ENCODE results near the gene RYR2. TPM values are rescaled to one million over a fixed set of nuclear protein-coding genes. Genes with fewer than 3 reads are reported as not detected.

The RYR2 gene
- total RNA-seq, 1 experiment from 2014 or later: 4.0 TPM

DNA sequence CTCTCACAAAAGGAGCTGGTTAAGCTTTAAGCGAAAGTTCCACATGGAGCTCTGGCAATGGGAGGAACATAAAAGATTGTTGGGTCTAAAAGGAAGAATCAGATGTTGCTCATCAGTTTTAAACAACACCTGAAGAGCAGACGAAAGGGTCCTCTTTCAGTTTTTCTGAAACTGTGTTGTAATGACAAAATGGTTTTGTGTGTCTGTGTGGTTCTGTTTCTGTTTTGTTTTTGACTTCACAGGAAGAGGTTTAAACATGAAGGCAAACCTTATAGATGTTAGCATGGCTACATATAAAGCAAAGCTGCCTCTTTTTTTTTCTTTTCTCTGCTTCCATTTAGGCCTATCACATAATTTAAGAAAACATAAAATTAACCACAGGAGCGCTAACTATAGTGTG lies 712.6 kb downstream of the RYR2 start:
- no peaks in the 10 kb centered on the region for H3K27me3 Mint-ChIP-seq (ENCODE audit: insufficient read depth, unreplicated experiment)
- BruUV-seq (replicated peaks): no TSS peak
- no peak for DNase-seq (ENCODE audit: unreplicated experiment)
- TF ChIP-seq CTCF (IDR thresholded peaks at IDR 0.05; ENCODE audit: unreplicated experiment): no peak
- no peaks in the 10 kb centered on the region for H3K9me3 Mint-ChIP-seq (ENCODE audit: unreplicated experiment)
- ChIA-PET POLR2A (interaction anchor here (0.6 to 1.3 kb wide), 2 partner anchors 78 to 1113 kb away, joined by 3 to 9 read pairs; no protein-coding TSS in a partner anchor), CTCF (interaction anchor here (0.6 to 2.4 kb wide), 6 partner anchors 15 to 53 kb away, joined by 3 to 9 read pairs (median 4); no protein-coding TSS in a partner anchor)
- no peak overlapping the region for H3K4me3 Mint-ChIP-seq (ENCODE audit: unreplicated experiment)
- H3K36me3 Mint-ChIP-seq (ENCODE audit: insufficient read depth, unreplicated experiment): no peaks in the 10 kb centered on the region
- H3K27ac Mint-ChIP-seq (ENCODE audit: low read depth, unreplicated experiment): no peak overlapping the region
- peaks cover 6% of the 10 kb centered on the region for H3K4me1 Mint-ChIP-seq (ENCODE audit: insufficient read depth, unreplicated experiment)
- intact Hi-C loops (cut with micrococcal nuclease): no loop called here

- no peak overlapping the region for H3K27ac Mint-ChIP-seq (ENCODE audit: low read depth, unreplicated experiment)
- BruUV-seq (replicated peaks): no TSS peak
- intact Hi-C loops (cut with micrococcal nuclease): no loop called here
- H3K36me3 Mint-ChIP-seq (ENCODE audit: insufficient read depth, unreplicated experiment): no peaks in the 10 kb centered on the region
- no peaks in the 10 kb centered on the region for H3K27me3 Mint-ChIP-seq (ENCODE audit: insufficient read depth, unreplicated experiment)
- peak; percentile 49 for DNase-seq (ENCODE audit: unreplicated experiment)
- peaks cover 20% of the 10 kb centered on the region for H3K4me1 Mint-ChIP-seq (ENCODE audit: insufficient read depth, unreplicated experiment)
- ChIA-PET POLR2A (interaction anchor here (0.6 to 0.9 kb wide), 3 partner anchors 9 to 75 kb away, joined by 3 to 7 read pairs (median 3); no protein-coding TSS in a partner anchor), CTCF (interaction anchor here (0.7 to 2.4 kb wide), 11 partner anchors 13 to 1650 kb away, joined by 3 to 9 read pairs (median 3); no protein-coding TSS in a partner anchor)
- TF ChIP-seq CTCF (IDR thresholded peaks at IDR 0.05; ENCODE audit: unreplicated experiment): no peak
- H3K9me3 Mint-ChIP-seq (ENCODE audit: unreplicated experiment): no peaks in the 10 kb centered on the region
- no peak overlapping the region for H3K4me3 Mint-ChIP-seq (ENCODE audit: unreplicated experiment)
Observed at GRCh38 chr1:237756304-237756967, 714.5 kb downstream of the RYR2 start.

DNA sequence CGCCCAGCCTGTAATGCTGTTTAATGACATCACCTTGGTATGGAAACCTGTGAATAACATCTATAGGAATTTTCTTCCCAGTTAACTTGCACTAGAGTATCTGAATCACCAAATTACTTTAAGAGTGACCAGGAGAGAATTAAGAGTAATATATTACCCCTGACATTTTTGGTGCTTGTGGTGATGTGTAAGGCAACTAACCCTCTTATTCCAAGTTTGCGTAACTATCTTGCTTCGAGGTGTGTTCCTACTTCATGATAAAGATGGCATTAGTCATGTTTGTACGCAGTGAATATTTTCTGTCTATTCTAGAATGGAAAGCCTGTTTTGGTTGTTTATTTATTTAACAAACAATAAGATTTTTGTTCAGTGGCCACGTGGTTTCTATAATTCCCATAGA lies 717.4 kb downstream of the RYR2 start:
- DNase-seq (ENCODE audit: unreplicated experiment): peak; percentile 84
- CTCF ChIA-PET: interaction anchor here (0.7 to 1.6 kb wide), 6 partner anchors 8 to 122 kb away, joined by 3 to 7 read pairs (median 4); no protein-coding TSS in a partner anchor
- H3K9me3 Mint-ChIP-seq (ENCODE audit: unreplicated experiment): no peaks in the 10 kb centered on the region
- peaks cover 4% of the 10 kb centered on the region for H3K36me3 Mint-ChIP-seq (ENCODE audit: insufficient read depth, unreplicated experiment)
- TF ChIP-seq CTCF (IDR thresholded peaks at IDR 0.05; ENCODE audit: unreplicated experiment): no peak
- no peaks in the 10 kb centered on the region for H3K27me3 Mint-ChIP-seq (ENCODE audit: insufficient read depth, unreplicated experiment)
- peaks cover 22% of the 10 kb centered on the region for H3K4me1 Mint-ChIP-seq (ENCODE audit: insufficient read depth, unreplicated experiment)
- intact Hi-C loops (cut with micrococcal nuclease): no loop called here
- POLR2A ChIA-PET: interaction anchor here (0.7 to 1.5 kb wide), 4 partner anchors 15 to 70 kb away, joined by 3 to 4 read pairs (median 3); no protein-coding TSS in a partner anchor
- peak overlapping the region; percentile 87 for H3K27ac Mint-ChIP-seq (ENCODE audit: low read depth, unreplicated experiment)
- no peak overlapping the region for H3K4me3 Mint-ChIP-seq (ENCODE audit: unreplicated experiment)
- BruUV-seq (replicated peaks): no TSS peak

- CTCF ChIA-PET: interaction anchor here (0.6 to 3.6 kb wide), 9 partner anchors 39 to 1170 kb away, joined by 3 to 12 read pairs (median 4); no protein-coding TSS in a partner anchor
- no peak for TF ChIP-seq CTCF (IDR thresholded peaks at IDR 0.05; ENCODE audit: unreplicated experiment)
Observed at GRCh38 chr1:237760951-237761350, 719.0 kb downstream of the RYR2 start.

More at GRCh38 chr1:237760951-237761350, 719.0 kb downstream of the RYR2 start:
- Mint-ChIP-seq H3K36me3 (ENCODE audit: insufficient read depth, unreplicated experiment) (peaks cover 4% of the 10 kb centered on the region), H3K27me3 (ENCODE audit: insufficient read depth, unreplicated experiment) (no peaks in the 10 kb centered on the region), H3K4me3 (ENCODE audit: unreplicated experiment) (no peak overlapping the region), H3K27ac (ENCODE audit: low read depth, unreplicated experiment) (no peak overlapping the region), H3K4me1 (ENCODE audit: insufficient read depth, unreplicated experiment) (peaks cover 22% of the 10 kb centered on the region), H3K9me3 (ENCODE audit: unreplicated experiment) (no peaks in the 10 kb centered on the region)
- intact Hi-C loops (cut with micrococcal nuclease): no loop called here
- BruUV-seq (replicated peaks): no TSS peak
- POLR2A ChIA-PET: interaction anchor here (0.9 to 1.5 kb wide), 4 partner anchors 10 to 38 kb away, joined by 3 to 6 read pairs (median 4); no protein-coding TSS in a partner anchor
- DNase-seq (ENCODE audit: unreplicated experiment): peak; percentile 58

All from MCF 10A (cell line).